HG03280 (cell line): ENCODE results near the gene CBFA2T3.
"Not testable (repeated sequence)": the region's sequence is repeated elsewhere in the genome, so short reads cannot be mapped to it uniquely, and the experiment has no call there.

ENCODE experiments used
- ATAC-seq: cut with Tn5 transposase; IDR thresholded peaks from one replicate; pipeline ENCODE4 v1.9.1; 2021; ENCODE audit warnings: mild to moderate bottlenecking, moderate library complexity; ENCODE audit not compliant: unreplicated experiment

The CBFA2T3 gene

DNA sequence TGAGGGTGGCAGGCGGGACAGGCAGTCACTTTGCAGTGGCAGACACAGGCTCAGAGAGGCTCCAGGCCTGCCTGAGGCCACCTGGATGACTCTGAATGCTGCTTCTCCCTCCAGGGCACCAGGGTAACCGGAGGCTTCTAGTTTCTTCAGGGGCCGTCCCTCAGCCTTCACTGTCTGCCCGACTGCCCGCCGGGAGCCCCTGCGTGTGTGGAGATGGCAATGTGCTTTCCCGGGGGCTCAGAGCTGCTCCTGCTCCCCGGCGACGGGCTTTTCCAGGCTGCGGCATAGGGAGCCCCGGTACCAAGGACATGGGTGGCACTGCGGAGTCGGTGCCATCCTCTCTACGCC, 51.5 kb downstream of the CBFA2T3 start:
- no peak for ATAC-seq

DNA sequence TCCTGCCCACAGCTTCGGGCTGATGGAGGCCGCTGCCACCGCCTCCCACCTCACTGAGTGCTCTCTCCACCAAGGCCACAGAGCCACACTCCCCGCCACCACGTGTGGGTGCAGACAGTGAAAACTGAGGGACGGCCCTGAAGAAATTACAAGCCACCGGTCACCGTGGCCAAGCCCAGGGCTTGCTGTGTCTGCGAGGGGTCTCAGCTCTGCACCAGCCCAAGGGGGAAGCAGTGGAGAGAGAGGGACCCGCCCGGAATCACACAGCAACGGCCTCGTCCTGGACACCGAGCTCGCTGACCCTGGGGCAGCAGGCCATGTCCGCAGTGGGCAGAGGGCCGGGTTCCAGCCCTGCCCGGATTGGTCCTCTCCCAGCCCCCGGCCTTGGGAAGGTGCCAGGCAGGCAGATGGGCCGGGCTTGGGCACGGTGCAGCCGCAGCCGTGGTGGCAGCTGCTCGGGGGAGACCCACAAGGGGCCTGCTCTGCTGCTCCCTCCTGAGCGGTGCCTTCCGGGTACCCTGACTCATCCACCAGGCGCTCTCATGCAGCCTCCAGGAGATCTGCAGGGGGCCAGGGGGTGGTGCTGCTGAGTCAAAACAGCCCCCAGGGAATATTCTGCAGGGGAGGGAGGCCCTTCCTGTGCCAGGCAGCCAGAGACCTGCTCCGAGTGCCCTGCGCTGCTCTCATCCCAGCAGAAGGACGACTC, 52.0 kb downstream of the CBFA2T3 start:
- no peak for ATAC-seq

DNA sequence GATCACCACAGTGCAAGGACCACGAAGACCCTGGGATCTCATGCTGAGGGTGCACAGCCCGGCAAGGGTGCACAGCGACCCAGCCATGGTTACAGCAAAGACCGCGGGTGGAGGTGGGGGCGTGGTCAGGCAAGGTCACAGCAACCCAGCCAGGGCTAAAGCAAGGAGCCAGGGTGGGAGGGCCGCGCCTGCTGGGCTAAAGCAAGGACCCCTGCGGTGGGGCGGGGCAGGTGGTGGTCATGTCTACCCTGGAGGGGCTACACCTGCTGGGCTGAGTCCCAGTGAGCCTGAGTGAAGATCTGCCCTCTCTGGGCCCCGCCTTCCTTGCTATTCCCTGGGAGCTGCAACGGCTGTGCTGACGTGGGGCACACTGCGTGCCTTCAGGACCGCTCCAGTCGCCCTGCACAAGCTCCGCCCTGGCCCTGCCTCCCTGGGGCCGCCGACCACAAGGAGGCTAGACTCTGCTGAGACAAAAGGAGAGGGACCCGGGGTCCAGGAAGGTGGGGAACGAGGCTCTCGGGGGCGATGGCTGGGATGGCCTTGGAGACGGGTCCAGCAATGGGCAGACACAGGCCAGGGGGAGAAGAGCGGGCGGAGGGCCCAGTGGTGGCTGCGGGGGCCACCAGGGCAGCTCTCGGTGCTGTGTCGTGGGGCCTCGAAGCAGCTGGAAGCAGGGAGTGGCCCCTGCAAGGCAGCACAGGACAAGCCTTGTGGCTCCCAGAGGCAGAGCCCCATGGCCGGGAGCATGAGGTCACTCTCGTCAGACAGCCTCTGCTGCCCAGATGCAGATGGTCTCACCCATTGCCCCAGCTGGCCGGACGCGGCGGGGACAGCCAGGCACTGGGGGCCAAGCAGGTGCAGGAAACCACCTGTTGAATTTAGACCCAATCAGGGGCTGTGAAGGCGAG, 52.8 kb downstream of the CBFA2T3 start:
- no peak for ATAC-seq

DNA sequence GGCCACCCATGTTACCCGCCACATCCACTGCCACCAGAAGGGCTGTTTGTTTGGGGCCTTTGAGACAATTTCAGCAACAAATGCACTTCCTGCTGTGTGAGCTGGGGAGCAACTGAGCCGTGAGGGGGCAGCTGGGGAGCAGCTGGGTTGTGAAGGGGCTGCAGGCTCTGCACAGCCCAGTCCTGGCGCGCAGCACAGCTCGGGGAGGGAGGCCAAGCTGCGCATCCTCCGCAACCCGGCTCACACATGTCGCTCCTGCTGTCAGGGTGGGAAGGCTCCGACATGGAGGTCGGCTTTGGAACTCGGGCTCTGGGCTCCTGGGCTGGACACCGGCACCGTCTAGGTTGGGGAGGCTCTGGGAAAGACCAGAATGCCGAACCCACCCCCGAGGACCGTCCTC, 53.6 kb downstream of the CBFA2T3 start:
- no peak for ATAC-seq

DNA sequence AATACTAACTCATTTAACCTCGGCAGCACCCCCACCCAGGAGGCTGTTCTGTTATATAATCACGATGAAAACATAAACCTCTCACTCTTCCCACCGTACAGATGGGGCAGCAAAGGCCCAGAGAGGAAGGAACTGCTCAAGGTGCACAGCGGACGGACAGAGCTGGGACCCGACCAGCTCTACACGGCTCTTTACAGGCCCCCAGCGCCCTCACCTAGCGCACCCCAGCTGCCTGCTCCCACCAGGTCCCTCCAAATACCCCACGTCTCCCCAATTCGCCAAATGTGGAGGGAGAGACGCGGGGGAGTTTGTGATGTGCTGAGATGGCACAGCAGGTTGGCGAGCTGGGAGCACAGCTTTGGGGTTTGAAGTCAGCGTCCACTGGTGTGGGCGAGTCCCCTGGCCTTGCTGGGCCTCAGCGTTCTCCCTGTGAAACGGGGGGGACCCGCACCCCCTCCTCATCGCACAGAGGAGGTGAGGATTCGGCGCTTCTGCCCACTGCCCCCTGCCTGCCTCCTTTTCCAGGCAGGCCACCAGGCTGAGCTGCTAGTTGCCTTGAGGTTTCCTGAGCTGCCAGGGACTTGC, 54.1 kb downstream of the CBFA2T3 start:
- ATAC-seq = no peak

DNA sequence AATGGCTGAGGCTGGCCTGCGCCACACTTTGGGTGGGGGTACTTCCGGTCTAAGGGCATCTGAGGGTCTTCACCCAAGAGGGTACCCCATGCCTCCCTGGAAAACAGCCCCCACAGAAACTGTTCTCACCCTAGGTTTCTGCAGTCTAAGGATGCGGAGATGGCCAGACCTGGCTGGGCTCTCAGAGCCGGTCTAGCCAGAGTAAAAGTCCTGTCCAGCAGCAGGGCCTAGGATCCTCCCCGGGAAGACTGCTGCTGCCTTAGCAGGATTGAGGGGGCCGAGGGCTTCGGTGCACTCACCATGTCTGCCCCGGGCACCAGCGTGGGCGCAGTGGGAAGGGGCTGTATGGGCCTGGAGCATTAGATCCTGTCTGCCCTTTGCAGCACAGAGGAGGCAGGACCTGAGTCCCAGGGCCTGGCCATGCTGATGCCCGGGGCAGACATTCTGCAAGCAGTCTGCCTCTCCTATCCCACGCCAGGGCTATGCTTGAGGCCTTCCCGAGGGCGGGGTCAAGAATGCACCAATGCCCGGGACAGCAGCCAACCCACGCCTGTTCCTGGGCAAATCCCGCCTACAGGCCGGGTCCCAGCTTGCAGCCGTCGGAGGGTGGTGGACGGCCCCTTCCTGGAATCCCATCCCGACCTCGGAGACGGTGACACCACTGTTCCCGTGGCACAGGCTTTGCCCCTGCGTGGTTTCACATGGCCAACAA, 54.7 kb downstream of the CBFA2T3 start:
- ATAC-seq = no peak

DNA sequence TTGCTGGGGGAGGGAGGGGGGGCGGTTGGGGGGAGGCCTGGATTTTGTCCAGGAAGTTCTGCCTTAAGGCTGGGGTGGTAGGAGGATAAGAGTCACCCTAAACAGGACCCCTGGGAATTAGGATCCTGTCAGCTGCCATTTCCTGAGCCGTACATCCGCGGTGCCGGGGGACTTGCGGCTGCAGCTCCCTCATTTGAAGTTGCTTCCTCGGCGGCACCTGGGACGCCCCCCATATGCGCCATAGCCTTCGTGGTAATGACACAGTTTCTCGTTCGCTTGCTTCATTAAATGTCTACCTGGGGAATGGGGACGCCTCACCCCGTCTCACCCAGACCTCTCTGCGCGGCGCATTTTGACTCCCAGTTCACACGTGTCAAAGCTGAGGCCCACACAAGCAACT, 55.4 kb downstream of the CBFA2T3 start:
- no peak for ATAC-seq

DNA sequence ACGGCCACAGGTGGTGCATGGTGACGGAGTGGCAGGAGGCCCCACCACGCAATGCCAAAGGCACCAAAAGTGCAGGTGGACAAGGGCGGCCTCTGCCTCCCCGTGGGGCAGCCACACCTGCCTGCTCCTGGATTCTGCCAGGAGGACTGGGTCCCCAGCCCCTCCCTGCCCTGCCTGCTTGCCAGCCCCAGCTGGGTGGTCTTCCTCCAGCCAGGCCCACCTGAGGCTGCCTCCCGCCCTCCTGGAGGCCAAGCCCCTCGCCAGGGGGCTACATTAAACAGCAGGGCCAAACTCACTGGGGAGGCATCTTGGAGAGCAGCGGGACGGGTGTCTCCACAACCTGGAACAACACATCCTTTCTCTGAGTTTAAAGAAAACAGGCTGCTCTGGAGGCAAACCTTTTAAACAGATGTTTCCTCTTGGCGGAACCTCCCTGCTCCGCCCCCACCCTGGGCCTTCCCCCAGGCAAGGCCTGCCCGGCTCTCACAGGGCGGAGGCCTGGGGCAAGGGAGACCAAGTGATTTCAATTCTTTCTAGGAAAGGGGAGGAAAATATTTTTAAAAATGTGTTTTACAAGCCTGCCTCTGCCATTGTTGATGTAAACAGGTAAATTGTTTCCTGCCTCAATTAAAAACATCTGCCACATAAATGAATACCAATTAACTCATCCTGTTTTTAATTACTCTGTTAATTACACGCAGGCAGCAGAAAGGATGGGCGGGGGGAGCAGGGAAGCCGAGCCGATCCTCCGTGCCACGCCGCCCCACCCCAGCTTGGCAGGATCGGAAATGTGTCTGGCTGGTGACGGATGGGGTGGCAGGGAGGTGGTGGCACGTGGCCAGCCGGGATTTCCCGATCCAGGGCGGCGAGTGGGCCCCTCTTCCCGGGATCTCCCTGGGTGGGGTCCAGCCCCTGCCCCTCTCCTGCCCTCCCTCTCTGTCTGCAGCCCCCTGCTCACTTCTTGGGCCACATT, 56.1 kb downstream of the CBFA2T3 start:
- ATAC-seq = no peak

DNA sequence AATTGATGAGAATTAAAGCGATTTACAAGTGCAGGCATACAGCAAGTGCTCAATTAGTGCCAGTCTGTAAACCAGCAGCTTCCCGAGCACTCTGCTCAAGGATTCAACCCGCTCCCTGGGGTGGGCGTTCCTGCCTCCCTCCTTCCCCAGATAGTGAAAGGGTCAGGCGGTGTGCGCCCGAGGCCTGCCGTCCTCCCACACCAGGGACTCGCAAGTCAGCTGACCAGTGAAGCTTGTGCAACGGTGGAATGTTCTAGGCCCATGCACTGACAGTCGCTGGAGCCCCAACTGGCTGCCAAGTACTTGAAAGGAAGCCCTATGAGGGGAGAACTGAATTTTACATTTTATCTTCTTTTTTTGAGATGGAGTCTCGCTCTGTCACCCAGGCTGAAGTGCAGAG, 57.1 kb downstream of the CBFA2T3 start:
- no peak for ATAC-seq

DNA sequence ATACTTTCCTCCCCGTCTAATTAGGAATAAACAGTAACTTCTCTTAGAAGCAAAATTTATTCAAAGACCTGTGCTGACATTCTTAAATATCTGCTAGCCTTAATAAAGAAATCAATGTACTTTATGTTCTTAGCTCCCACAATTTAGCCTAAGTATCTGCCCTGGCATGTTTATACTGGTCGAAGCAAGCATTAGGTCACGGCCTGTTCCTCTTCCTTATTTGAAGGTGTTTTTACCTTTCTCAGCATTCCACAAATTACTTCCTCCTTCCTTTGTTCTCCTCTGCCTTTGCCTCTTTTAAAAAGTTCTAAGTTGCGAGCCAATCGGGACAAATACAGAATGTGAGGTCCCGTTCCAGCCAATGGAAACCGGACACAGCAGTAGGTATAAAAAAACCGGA, 58.1 kb downstream of the CBFA2T3 start:
- not testable (repeated sequence) for ATAC-seq

DNA sequence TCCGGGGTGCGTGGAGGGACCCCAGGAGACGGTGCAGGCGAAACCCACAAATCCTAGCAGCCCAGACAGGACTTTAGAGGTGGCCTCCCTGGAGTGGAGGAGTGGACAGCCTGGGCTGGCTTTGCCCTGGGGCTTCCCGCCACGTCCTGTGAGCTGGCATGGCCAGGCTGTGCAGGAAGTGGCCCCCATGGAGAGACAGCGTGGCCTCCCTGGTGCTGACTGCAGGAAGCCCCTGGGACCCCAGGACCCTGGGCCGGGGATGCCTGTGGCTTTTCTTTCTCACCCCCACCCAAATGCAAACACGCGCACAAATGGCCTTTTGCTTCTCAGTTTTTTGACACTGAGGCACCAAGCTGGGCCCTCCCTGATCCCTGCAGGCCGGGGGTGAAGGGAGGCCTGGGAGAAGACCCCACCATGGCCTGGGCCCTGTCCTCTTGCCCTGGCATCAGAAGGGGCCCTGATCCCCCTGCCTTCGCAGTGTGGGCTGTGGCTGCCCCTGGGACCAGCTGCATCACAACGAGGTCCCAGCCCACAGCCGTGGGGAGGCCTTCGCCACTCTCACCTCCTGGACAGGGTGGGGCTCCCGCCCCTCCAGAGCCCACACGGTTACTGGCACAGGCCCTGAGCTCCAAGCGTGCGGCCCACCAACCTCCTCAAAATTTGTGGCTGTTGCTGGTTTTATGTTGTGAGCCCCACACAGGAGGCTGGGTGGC, 58.9 kb downstream of the CBFA2T3 start:
- no peak for ATAC-seq

DNA sequence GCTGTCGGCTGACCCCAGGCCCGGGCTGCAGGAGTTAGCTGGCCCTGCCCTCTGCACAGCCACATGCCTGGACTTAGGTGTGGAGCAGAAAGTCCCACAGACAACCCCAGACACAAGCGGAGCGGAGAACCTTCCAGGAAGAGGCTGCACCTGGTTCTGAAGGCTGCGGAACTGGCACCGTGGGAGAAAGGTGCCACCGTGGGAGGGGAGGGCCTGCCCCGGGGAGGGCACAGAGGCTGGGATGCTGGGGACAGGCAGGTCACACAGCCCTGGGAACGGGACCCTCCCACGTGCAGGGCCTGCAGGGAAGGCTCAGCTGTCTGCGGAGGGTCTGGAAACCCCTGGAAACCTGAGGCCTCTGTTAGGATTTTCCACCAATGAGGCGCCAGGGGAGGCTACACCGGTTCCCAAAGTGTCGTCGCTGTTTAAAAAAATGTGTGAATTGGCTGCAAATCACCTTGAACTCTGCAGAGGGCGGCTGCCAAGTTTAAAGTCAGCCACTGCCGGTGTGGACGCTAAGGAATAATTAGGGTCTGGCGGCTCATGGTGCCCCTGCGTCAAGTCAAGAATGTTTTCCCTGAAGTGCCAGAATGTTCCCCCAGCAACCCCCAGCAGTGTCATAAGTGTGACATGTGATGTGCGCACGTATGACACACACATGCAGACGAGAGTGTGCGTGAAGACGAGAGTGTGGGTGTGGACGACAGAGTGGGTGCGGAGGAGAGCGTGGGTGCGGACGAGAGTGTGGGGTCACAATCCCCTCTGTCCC, 59.7 kb downstream of the CBFA2T3 start:
- ATAC-seq = no peak

DNA sequence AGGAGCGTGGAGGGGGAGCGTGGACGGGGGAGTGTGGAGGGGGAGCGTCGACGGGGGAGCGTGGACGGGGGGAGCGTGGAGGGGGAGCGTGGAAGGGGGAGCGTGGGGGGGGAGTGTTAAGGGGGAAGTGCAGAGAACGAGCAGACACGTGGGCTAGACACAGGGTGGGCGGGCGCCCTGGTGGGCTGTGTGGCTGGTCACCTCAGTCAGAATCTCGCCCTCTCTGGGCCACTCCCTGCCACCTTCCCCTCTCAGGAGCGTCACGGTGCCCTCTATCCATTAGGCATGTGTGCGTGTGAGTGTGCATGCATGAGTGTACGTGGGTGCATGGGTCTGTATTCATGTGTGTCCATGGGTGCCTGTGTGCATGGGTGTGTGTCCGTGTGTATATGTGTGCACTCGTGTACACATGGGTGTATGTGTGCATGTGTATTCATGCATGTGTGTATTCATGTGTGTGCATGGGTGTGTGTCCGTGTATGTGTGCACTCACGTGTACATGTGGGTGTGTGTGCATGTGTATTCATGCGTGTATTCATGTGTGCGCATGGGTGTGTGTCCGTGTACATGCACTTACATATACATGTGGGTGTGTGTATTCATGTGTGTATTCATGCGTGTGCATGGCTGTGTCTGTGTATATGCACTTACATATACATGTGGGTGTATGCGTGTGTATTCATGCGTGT, 61.2 kb downstream of the CBFA2T3 start:
- ATAC-seq = no peak

DNA sequence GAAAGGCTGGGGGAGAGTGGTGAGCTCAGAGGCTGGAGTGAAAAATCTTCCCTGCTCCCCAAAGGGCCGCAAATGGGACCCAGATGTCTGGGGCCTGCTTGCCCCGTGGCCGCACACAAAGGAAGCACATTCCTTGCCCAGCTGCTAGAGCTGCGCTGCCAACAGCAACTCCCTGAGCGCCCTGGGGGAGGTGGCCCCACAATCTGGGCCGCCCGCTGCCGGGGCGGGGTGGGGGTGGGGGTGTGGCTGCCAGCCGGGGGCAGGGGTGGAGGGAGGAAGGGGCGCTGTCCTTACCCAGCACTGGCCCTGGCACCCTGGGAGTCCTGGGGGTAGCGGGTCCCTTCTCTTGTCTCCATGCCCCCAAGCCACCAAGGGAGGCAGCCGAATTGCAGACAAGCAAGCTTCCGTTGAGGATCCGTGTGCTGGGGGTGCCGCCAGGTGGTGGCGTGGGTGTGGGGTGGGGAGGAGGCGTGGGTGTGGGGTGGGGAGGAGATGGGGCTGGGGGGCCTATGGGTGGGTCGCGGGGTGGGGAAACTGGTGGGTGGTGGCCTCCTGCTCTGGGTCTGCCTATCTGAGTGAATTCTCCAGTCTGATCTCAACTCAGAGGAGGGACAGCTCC, 62.1 kb downstream of the CBFA2T3 start:
- no peak for ATAC-seq

DNA sequence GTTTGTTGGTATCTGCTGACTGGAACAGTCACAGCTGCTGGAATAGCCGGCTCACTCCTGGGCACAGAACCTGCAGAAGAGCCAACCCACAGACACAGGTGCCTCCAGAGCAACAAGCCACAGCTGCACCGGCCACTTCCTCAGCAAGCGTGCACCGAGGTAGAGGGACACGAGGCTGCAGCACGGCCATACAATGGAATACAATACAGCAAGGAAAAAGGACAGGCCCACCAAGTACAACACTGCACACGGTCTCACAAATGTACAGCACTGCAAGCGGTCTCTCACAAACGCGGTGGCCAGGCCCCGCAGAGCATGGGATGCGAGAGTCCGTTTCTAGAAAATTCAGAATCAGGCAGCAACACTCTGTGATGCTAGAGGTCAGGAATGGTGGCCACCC, 63.1 kb downstream of the CBFA2T3 start:
- no peak for ATAC-seq

DNA sequence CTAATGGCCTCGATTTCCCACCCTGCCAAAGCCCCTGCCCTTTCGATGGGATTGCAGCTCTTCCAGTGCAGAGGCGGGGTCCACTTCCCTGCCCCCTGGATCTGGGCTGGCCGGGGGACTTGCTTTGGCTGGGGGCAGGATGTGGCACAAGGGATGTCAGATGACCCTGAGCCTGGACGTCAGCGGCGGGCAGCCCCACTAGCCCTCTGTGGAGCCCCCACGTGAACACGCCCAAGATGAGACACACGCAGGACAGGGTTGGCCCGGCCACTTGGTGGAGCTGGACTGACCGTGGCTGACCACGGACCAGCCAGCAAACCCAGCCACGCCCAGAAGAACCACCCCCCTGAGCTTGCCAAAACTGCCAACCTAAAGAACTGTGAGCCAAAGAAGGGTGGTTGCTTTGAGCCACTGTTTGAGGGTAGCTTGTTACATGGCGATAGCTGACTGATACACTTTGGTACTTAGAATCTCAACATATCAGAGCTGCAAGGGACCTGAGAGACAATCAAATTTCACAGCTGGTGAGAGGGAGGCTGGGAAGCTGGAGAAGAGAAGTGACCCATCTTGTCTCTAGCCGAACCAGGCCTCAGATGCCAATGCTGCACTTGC, 63.9 kb downstream of the CBFA2T3 start:
- no peak for ATAC-seq

DNA sequence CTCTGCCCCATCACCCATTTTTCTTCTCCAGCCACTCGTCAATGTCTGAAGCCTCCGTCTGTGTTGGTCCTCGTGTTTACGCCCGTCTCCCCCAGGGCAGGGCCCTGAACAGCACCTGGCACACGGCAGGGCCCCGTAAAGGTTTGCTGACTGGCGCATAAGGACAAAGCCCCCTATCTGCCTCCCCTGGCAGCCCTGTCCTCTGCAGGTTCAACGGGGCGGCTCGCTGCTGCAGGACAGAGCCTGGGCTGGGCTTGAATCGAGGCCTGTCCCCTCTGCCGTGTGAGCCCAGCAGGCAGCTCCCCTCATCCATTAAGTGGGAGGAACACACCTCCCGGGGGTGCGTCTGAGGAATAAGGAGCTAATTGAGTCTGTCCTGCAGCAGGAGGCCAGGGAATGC, 64.5 kb downstream of the CBFA2T3 start:
- no peak for ATAC-seq

DNA sequence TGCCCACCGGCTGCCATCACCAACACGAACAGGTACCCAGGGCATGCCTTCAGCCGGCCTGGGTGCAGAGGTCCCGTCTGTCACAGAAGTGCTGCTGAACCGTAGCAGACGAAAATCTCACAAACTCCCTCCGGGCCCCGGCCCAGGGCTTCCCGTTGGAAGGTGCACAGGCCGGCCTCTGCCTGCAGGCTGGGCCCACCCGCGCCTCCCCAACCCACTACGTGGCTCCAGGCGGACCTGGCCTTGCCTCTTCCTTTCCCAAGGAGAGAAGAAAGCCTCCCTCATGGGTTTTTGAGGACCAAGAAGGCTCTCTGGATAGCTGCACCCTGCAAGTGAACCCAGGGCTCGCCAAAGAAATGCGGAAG, 65.1 kb downstream of the CBFA2T3 start:
- no peak for ATAC-seq
